Measurements from ENCODE around the gene RIPK4. TPM values are rescaled to one million over a fixed set of nuclear protein-coding genes. Genes with fewer than 3 reads are reported as not detected.
"Not testable (repeated sequence)": the region's sequence is repeated elsewhere in the genome, so short reads cannot be mapped to it uniquely, and the experiment has no call there.

RIPK4 gene
- total RNA-seq, 1 experiment from 2014 or later, result 67.4 TPM

DNA sequence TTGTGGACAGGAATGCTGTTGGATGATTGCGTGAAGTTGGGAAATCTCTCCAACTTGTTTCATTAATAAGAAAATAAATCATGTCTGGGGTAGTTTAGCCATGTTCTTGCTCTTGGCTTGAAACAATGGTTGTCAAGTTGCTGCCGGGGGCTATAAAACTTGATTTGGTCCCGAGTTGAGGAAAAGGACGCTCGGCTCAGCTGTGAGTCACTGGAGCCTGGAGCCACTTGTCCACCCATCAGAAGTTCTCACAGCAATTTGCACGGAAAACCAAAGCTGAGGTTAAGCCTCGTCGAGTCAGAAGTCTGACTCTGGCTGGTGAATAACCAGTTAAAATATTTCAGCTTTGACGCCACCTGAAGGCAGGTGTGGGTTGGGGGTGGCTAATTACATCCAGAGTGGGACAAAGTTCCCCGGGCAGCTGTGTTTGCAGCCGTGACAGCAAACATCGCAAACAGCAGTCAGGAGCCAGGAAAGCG, 19.7 kb upstream of the RIPK4 start:
- ATAC-seq (peak; percentile 83), DNase-seq (ENCODE audit: low read depth, low spot score) (no peak)
- BruUV-seq (replicated peaks), result no TSS peak
- H3K27ac ChIP-seq (ENCODE audit: low read length), result peak overlapping the region; percentile 99
- no peaks in the 10 kb centered on the region for H3K36me3 ChIP-seq (ENCODE audit: control insufficient read depth, insufficient read depth, low read length)
- in situ Hi-C loops (cut with HindIII; ENCODE audit: low pct_unique_long_range_greater_than_20kb, low sequenced_read_pairs) (no loop called here), intact Hi-C loops (cut with micrococcal nuclease; ENCODE audit: unreplicated experiment) (no loop called here)
- ChIA-PET CTCF (interaction anchor here (0.6 kb wide), 1 partner anchor 88 kb away, joined by 3 read pairs; no protein-coding TSS in a partner anchor), POLR2A (interaction anchor here (0.6 to 1.1 kb wide), 6 partner anchors 20 to 189 kb away, joined by 3 to 17 read pairs (median 4); partner anchors contain the start of gene RIPK4)
- peak overlapping the region; percentile 9 to 46; a peak in 2 of 4 replicates for H3K4me3 ChIP-seq (ENCODE audit: low read depth in 2 of 2, low read length in 2 of 2)
- peaks cover 52% of the 10 kb centered on the region for H3K4me1 ChIP-seq (ENCODE audit: control insufficient read depth, insufficient read depth, low read length)
- TF ChIP-seq TCF7L2 (IDR thresholded peaks at IDR 0.05; ENCODE audit: low read depth, low read length) (no peak), POLR2AphosphoS5 (IDR thresholded peaks at IDR 0.05; ENCODE audit: low read depth, low read length) (no peak), SIN3A (IDR thresholded peaks at IDR 0.05; ENCODE audit: borderline replicate concordance, insufficient read depth, low read depth, low read length) (no peak)
- TF ChIP-seq, protein P1, sequence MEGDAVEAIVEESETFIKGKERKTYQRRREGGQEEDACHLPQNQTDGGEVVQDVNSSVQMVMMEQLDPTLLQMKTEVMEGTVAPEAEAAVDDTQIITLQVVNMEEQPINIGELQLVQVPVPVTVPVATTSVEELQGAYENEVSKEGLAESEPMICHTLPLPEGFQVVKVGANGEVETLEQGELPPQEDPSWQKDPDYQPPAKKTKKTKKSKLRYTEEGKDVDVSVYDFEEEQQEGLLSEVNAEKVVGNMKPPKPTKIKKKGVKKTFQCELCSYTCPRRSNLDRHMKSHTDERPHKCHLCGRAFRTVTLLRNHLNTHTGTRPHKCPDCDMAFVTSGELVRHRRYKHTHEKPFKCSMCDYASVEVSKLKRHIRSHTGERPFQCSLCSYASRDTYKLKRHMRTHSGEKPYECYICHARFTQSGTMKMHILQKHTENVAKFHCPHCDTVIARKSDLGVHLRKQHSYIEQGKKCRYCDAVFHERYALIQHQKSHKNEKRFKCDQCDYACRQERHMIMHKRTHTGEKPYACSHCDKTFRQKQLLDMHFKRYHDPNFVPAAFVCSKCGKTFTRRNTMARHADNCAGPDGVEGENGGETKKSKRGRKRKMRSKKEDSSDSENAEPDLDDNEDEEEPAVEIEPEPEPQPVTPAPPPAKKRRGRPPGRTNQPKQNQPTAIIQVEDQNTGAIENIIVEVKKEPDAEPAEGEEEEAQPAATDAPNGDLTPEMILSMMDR (IDR thresholded peaks at IDR 0.05), result no peak
- TF ChIP-seq, protein P2, sequence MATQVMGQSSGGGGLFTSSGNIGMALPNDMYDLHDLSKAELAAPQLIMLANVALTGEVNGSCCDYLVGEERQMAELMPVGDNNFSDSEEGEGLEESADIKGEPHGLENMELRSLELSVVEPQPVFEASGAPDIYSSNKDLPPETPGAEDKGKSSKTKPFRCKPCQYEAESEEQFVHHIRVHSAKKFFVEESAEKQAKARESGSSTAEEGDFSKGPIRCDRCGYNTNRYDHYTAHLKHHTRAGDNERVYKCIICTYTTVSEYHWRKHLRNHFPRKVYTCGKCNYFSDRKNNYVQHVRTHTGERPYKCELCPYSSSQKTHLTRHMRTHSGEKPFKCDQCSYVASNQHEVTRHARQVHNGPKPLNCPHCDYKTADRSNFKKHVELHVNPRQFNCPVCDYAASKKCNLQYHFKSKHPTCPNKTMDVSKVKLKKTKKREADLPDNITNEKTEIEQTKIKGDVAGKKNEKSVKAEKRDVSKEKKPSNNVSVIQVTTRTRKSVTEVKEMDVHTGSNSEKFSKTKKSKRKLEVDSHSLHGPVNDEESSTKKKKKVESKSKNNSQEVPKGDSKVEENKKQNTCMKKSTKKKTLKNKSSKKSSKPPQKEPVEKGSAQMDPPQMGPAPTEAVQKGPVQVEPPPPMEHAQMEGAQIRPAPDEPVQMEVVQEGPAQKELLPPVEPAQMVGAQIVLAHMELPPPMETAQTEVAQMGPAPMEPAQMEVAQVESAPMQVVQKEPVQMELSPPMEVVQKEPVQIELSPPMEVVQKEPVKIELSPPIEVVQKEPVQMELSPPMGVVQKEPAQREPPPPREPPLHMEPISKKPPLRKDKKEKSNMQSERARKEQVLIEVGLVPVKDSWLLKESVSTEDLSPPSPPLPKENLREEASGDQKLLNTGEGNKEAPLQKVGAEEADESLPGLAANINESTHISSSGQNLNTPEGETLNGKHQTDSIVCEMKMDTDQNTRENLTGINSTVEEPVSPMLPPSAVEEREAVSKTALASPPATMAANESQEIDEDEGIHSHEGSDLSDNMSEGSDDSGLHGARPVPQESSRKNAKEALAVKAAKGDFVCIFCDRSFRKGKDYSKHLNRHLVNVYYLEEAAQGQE (IDR thresholded peaks at IDR 0.05; ENCODE audit: insufficient read depth in 1 of 2, low read depth in 2 of 2, low read length in 1 of 2), result no peak
- H3K27me3 ChIP-seq (ENCODE audit: control insufficient read depth, insufficient read depth, low read length), result no peaks in the 10 kb centered on the region
- no peaks in the 10 kb centered on the region for H3K9me3 ChIP-seq (ENCODE audit: control insufficient read depth, insufficient read depth, low read depth, low read length)

DNA sequence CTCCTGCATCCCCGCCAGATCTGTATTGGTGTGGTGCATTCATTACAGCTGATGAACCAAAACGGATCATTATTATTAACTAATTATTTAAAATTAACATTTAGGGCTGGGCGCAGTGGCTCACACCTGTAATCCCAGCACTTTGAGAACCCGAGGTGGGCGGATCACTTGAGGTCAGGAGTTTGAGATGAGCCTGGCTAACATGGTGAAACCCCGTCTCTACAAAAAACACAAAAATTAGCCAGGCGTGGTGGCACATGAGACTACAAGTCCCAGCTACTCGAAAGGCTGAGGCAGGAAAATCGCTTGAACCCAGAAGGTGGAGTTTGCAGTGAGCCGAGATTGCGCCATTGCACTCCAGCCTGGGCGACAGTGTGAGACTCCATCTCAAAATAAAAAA, 18.4 kb upstream of the RIPK4 start:
- H3K9me3 ChIP-seq (ENCODE audit: control insufficient read depth, insufficient read depth, low read depth, low read length); ATAC-seq; DNase-seq (ENCODE audit: low read depth, low spot score); H3K27me3 ChIP-seq (ENCODE audit: control insufficient read depth, insufficient read depth, low read length); in situ Hi-C loops (cut with HindIII; ENCODE audit: low pct_unique_long_range_greater_than_20kb, low sequenced_read_pairs); H3K36me3 ChIP-seq (ENCODE audit: control insufficient read depth, insufficient read depth, low read length); intact Hi-C loops (cut with micrococcal nuclease; ENCODE audit: unreplicated experiment); H3K4me3 ChIP-seq (ENCODE audit: low read depth in 2 of 2, low read length in 2 of 2); CTCF ChIA-PET; BruUV-seq (replicated peaks): not testable (repeated sequence)
- Histone ChIP-seq H3K4me1 (ENCODE audit: control insufficient read depth, insufficient read depth, low read length) (peaks cover 65% of the 10 kb centered on the region), H3K27ac (ENCODE audit: low read length) (peak overlapping the region; percentile 99)
- POLR2A ChIA-PET, result interaction anchor here (0.7 kb wide), 1 partner anchor 15 kb away, joined by 3 read pairs; no protein-coding TSS in a partner anchor

DNA sequence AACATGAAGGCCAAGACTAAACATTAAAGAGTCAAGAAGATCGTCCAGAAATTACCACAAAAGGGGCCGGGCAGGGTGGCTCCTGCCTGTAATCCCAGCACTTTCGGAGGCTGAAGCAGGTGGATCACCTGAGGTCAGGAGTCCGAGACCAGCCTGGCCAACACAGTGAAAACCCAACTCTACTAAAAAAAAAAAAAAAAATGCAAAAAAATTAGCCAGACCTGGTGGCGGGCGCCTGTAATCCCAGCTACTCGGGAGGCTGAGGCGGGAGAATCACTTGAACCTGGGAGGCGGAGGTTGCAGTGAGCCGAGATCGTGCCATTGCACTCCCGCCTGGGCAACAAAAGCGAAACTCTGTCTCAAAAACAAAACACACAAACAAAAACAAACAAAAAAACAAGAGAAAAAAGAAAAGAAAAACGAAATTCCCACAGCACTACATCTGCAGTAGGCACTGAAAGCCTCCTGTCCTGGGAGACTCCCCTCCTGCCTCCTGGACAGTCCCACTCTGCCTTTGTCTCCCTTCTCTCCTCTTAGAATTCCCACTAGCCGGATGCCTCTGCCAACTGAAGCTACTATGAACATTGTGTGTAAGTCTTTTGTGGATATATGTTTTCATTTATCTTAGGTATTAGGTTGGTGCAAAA, 17.7 kb upstream of the RIPK4 start:
- no TSS peak for BruUV-seq (replicated peaks)
- Histone ChIP-seq H3K27ac (ENCODE audit: low read length) (peak overlapping the region; percentile 99), H3K9me3 (ENCODE audit: control insufficient read depth, insufficient read depth, low read depth, low read length) (no peaks in the 10 kb centered on the region)

More for the DNA sequence above, 17.7 kb upstream of the RIPK4 start:
- no peak for DNase-seq (ENCODE audit: low read depth, low spot score)
- Histone ChIP-seq H3K4me3 (ENCODE audit: low read depth in 2 of 2, low read length in 2 of 2) (no peak overlapping the region), H3K27me3 (ENCODE audit: control insufficient read depth, insufficient read depth, low read length) (no peaks in the 10 kb centered on the region), H3K36me3 (ENCODE audit: control insufficient read depth, insufficient read depth, low read length) (no peaks in the 10 kb centered on the region), H3K4me1 (ENCODE audit: control insufficient read depth, insufficient read depth, low read length) (peaks cover 71% of the 10 kb centered on the region)
- ChIA-PET POLR2A (no interaction called here), CTCF (interaction anchor here (0.7 kb wide), 1 partner anchor 262 kb away, joined by 3 read pairs; no protein-coding TSS in a partner anchor)
- TF ChIP-seq SIN3A (IDR thresholded peaks at IDR 0.05; ENCODE audit: borderline replicate concordance, insufficient read depth, low read depth, low read length) (no peak), TCF7L2 (IDR thresholded peaks at IDR 0.05; ENCODE audit: low read depth, low read length) (no peak), POLR2AphosphoS5 (IDR thresholded peaks at IDR 0.05; ENCODE audit: low read depth, low read length) (no peak)
- TF ChIP-seq, protein P2 (IDR thresholded peaks at IDR 0.05; ENCODE audit: insufficient read depth in 1 of 2, low read depth in 2 of 2, low read length in 1 of 2), result no peak
- TF ChIP-seq, protein P1 (IDR thresholded peaks at IDR 0.05), result no peak
- in situ Hi-C loops (cut with HindIII; ENCODE audit: low pct_unique_long_range_greater_than_20kb, low sequenced_read_pairs), result no loop called here
- ATAC-seq, result no peak
- intact Hi-C loops (cut with micrococcal nuclease; ENCODE audit: unreplicated experiment), result no loop called here

Measured in Panc1 (cell line).